GM18858 (cell line): Measurements from ENCODE around the gene EIF4E1B.

ENCODE experiments used
- ATAC-seq: cut with Tn5 transposase; IDR thresholded peaks from one replicate; pipeline ENCODE4 v1.9.1; 2021; ENCODE audit not compliant: unreplicated experiment

The EIF4E1B gene

DNA sequence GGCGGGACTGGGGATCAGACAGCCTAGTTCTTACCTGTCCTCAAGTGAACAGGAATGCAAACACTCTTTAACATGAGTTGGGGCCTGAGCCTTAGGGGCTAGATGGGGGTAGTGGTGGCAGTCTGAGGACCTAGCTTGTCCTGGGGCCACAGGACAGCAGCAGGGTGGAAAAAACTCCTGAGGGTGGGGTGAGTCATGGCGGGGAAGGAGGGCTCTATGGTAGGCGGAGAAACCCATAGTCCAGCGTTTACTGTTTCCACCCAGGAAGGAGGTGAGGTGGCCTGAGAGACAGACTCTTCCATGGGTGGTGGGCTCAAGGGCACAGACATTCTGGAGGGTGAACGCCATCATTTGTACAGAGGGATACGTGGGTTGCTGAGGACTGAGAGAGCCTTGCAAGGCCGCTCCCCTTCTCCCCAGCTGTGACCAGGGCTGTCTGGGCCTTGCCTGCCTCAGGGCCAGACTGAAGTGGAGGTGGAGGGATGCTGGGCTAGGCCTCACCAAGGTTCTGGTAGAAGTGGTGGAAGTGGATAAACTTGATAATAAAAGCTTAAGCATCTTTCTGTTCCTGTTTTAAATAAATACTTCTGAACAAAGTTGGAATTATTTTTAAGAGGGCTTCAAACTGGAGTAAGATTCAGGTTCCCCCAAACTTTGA, 15.7 kb downstream of the EIF4E1B start:
- no peak for ATAC-seq

DNA sequence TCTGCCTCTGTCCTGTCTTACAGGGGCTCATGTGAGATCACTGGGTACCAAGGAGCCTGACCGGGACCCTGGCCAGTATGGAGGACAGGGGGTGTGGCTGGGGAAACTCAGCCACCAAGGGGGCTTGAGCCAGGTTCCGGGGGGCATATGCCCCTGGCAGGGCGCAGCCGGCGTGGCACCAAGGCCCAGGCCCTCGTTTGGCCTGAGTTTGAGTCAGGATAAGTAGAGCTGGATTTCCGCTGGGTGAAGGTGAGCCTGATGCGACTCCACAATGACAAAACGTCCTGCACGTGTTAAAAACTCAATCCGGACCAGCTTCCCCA, 16.2 kb downstream of the EIF4E1B start:
- no peak for ATAC-seq

DNA sequence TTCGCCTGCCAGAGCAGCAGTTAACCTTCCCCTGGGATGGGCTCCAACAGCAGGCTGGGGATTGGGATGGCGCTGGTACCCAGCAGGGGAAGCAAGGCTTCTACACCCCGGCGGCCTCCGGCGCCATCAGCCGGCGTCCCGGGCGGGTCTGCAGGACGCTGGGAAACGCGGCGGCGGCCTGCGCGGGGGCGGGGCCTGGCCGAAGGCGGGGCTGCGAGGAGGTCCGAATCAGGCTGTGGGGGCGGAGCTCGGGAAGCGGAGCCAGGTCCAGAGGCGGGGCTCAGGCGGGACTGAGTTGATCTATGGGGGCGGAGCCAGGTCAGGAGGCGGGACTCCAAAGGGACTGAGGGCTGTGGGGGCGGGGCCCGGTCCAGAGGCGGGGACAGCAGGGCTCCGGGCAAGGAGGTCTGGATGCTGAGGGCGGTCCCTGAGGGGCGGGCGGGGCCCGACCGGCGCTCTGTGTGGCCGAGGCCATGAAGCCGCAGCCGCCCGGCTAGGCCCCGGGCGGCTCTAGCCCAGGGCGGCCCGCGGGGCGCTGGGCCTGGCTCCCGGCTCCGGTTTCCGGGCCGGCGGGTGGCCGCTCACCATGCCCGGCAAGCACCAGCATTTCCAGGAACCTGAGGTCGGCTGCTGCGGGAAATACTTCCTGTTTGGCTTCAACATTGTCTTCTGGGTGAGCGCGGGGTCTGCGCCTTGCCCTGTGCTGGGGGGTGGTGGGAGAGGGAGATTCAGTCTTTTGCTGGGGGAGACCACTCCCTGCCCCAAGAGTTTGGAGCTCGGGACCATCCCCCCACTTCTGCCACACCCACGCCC, 16.8 kb downstream of the EIF4E1B start, which contains the start of gene TSPAN17:
Gene TSPAN17, plus strand, starts transcription at position 455 of the 813 bp plus-strand sequence. Its CDS starts 132 bp downstream, at position 587.
- peak; percentile 78 for ATAC-seq

DNA sequence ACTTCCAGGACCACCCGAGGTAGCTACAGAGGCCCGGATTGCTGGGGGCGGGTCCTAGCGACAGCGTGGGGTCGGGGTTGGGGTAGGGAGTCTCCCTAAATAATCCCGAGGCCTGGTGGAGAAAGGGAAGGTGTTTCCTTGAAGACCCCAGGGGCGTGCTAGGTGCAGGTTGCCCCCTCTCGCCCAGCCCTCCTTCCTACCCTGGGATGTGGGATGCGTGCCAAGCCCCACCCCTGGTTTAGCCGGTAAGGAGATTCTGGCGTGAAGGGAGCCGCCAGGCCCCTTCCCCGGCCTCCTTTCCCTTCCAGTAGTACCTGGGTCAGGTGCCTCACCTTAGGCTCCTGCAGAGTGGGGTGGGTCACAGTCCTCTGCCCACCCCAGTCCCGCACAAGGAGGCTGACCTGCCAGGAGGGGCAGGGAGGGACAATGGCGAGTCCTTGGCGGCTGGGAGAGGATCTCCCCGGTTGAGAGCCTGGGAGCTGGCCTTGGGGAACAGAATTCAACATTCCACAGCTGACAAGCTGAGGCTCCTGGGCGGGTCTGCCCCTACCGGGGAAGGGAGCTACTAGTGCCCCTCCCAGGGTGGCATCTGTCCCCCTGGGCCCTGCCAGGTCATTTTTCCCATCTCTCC, 17.5 kb downstream of the EIF4E1B start:
- ATAC-seq = no peak

DNA sequence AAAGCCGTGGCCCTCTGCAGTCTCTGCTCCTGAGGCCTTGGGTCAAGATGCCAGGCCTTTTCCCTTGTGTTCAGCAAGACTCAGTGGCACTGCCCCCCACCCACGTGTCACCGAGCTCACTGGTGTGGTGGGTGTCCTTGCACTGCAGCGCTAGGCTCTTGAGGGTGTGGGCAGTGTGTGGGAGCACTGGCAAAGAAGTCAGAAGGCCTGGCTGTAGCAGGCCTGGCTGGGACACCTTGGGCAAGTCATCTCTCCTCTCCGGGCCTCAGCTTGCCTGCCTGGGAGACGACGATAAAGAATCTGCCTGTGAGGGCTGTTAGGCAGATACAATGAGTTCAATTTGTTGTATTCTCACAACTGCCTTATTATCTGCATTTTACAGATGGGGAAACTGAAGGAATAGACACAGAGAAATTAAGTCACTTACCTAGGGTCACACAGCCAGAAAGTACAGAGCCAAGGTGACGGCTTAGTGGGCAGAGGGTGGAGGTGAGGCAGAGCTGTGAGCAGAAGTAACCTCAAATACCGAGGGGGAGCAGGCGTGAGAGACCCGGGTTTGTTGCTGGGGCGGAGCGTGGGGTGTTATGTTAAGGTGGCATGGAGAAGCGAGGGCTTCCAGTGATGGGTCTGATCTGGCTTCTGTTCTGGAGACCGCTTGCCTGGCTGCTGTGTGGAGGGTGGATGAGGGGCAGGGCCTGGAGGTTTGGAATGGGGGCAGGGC, 18.2 kb downstream of the EIF4E1B start:
- ATAC-seq = no peak

DNA sequence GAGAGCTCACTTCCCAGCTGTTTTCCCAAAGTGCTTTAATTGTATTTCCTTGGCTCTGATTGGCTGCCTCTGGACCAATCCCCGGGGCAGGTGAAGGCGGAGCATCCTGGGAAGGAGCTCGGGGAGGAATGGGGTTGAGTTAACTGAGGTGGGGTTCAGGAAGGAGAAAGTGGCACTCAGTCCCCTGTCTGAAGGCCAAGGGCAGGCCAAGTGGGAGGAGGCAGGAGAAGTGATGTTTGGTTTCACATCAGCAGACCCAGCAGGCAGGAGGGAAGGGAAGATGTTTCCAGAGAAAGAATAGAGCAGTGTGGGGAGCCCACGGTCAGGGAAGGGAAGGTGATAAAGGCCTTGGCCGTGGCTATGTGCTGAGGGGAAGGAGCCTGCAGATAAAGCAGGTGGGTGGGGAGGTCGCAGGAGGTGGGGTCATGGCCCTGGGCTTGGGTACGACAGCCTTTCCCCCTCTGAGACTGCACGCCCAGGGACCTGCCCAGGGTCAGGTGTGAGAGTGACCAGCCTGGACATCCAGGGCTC, 19.9 kb downstream of the EIF4E1B start:
- no peak for ATAC-seq

DNA sequence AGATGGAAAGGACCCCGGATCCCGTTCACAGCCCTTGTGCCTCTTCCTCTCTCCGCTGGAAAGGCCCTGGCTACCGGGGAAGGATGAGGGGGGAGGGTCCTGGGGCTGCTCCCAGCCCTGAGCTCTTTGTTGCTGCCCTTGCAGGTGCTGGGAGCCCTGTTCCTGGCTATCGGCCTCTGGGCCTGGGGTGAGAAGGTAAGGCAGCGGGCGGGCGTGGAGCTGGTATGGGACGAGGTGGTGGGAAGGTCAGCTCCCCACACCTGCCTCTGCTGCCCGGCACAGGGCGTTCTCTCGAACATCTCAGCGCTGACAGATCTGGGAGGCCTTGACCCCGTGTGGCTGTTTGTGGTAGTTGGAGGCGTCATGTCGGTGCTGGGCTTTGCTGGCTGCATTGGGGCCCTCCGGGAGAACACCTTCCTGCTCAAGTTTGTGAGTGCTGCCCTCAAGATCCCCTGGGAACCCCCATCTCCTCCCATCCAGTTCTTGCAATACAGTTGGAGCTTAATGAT, 21.1 kb downstream of the EIF4E1B start:
- no peak for ATAC-seq

DNA sequence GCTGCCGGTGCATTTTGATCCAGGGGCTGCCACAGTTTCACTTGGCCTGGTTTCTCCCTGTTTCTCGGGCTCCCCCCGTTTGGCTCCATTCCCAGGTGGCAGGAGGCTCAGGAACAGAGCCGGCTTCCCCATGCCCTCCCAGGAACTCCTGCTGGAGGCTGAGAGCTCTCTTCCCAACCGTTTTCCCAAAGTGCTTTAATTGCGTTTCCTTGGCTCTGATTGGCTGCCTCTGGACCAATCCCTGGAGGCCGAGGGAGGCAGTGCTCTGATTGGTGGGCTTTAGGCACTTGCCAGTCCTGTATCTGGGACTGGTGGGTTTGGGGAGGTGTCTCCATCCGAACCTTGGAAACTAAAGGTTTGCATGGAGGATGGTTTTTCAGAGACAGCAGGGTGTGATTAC, 21.7 kb downstream of the EIF4E1B start:
- ATAC-seq = no peak

DNA sequence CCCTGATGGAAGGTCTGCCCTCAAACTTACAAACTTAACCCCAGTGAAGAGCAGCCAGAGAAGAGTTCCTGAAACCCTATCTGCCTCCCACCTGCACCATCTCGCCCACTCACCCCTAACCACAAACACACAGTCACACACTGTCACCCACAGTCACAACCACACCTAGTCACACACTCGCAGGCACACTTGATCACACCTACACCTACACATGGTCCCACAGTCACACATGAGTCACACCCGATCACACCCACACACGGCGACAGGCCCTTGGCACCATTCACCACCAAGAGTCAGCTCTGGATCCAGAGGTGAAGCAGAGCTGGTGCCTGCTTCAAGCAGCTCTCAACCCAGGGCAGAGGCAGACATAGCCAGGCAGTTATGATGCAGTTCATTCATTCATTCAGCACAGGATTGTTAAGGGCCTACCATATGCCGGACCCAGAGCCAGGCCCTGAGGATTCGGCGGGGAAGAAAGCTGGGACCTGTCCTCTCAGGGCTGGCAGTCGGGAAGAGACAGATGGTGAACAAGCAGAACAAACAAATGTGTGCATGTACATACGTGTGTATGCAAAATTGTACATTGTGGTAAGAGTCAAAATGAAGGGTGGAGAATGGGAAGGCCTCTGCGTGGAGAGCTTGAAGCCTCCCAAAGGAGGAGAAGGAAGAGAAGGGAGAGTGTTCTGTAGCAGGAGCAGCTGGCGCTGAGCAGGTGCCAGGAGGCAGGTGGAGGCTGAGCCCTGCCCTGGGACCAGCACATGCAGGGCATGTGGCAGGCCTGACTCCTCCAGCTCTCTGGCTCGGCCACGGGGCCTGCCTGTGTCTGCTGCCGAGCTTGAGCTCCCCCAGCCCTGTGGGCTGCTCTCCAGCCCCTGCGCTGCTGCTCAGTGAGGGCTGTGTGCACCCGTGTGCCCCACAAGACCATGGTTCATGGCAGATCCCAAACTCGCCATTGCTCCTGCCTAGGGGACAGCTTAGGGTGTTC, 23.2 kb downstream of the EIF4E1B start:
- ATAC-seq = no peak

DNA sequence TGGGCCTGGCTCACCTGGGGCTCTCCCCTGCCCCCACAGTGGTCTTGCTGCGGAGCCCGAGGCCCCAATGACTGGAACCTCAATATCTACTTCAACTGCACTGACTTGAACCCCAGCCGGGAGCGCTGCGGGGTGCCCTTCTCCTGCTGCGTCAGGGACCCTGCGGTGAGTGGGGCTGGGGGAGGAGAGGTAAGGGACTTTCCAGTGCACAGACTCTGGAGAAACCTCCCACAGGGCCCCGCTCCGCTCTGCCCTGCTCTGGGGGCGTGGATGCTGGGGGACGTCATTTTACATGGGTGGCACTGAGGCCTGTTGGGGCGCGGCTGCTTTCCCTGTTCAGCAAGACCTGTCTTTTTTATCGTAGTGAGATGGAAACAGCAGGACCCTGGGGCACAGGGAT, 24.4 kb downstream of the EIF4E1B start:
- ATAC-seq = no peak

DNA sequence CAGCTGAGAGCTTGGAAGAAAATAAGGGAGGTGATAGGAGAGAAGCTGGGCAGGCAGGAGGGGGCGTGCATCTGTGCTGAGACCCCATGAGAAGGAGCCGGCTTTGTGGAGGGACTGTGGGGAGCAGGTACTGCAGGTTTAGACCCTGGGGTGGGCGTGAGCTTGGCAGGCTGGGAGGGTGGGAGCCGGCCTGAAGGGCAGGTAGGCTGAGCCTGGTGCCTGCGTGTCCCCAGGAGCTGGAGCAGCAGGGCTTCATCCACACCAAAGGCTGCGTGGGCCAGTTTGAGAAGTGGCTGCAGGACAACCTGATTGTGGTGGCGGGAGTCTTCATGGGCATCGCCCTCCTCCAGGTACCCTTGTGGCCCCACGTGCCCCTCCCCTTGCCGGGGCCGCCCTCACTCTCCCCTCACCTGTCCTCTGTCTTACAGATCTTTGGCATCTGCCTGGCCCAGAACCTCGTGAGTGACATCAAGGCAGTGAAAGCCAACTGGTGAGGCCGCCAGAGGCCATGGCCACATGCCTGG, 26.1 kb downstream of the EIF4E1B start:
- ATAC-seq = no peak

DNA sequence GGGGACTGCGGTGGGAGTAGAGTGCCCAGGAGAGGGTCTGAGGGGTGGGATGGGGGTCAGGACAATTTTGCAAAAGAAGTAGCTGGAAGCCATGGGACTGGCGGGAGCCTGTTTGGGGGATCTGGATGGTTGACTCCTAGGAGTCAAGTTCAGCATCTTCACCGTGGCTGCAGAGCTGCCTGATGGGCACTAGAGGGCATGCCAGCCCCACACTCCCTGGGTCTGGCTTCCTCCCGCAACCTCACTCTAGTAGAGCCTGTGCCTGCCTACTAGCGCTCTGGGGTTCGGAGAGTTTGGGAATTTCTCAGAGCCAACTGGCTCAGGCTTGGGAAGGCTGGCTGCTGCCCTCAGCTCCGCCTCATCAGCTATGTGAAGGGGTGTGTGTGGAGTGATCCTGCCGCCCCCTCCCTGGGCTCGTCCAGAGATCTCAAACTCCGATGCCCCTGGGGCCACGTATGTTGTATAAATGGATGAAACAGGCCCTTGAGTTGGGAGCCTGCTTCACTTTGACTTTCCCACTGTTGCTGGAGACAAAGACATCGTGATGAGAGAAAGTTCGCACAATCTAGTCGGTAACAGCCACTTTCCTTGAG, 27.6 kb downstream of the EIF4E1B start:
- ATAC-seq = no peak

DNA sequence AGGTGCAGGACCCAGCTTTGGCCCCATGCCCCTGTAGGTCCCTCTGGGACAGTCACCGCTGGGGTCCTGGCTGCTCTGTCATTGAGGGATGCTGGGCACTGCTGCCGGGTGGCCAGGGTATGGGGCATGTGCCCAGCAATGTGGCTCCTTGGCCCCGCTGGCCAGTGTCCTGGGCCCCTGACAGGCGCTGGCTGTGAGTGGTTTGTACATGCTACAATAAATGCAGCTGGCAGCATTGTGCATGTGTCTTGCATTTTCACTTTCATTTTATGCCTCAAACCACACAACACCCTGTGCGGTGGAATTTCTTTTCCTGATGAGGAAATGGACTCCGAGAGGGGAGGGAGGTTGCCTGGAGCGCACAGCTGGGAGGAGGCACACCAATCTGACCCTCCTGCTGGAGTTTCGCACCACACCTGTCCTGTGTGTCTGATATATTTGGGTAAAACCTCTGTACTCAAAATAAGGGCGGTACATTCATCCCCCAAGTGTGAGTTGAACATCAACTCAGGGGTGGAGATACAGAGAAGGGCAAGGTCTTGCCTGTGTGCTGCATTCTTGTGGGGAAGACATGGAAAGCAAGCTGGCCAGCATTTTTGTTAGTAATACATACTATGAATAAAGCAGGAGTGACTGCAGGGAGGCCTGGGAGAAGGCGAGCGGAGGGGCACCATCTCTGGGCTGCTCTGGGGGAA, 28.5 kb downstream of the EIF4E1B start:
- no peak for ATAC-seq

DNA sequence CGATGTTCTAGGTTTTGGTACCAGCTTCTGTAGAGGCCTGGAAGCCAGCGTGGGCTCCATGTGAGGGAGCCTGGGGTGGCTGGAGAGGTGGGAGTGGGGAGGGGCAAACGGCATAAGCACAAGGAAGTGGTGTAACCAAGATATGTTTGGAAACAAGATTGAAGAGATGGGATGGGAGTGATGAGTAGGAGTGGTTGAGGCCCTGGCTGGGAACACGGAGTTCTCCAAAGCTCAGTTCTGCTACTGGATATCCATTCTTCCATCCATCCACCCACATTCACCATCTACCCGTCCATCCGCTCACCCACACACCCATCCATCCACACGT, 29.0 kb downstream of the EIF4E1B start:
- ATAC-seq = no peak

DNA sequence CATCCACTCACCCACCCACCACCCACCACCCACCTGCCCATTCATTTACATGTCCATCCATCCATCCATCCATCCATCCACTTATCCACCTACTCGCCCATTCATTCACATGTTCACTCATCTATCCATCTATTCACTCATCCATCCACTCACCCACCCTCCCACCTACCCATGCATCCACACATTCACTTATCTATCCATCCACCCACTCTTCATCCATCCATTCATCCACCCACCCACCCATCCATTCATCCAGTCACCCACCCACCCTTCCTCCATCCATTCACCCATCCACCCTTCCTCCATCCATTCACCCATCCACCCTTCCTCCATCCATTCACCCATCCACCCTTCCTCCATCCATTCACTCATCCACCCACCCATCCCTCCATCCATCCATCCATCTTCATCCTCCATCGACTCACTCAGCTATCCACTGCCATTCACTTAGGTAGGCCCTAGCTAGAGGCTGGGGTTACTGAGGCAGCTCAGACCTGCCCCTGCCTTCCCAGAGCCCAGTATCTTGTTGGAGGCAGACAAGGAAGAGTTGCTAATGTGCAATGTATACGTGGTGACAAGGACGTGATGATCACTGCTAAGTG, 29.5 kb downstream of the EIF4E1B start:
- ATAC-seq = no peak

DNA sequence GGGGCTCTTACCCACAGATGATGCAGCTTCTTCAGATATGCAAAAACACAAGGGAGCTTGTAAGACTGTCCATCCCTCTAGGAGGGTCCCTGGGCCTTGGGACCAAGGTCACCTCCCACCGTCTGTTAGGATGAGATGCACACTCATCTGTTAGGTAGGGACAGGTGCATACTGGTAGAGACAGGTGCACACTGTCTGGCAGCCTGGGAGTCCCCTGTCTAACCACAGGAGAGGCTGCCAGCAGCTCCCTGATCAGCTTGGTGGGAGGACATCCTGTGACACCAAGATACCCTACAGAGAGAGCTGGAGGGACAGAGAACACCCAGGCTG, 30.0 kb downstream of the EIF4E1B start:
- ATAC-seq = no peak

DNA sequence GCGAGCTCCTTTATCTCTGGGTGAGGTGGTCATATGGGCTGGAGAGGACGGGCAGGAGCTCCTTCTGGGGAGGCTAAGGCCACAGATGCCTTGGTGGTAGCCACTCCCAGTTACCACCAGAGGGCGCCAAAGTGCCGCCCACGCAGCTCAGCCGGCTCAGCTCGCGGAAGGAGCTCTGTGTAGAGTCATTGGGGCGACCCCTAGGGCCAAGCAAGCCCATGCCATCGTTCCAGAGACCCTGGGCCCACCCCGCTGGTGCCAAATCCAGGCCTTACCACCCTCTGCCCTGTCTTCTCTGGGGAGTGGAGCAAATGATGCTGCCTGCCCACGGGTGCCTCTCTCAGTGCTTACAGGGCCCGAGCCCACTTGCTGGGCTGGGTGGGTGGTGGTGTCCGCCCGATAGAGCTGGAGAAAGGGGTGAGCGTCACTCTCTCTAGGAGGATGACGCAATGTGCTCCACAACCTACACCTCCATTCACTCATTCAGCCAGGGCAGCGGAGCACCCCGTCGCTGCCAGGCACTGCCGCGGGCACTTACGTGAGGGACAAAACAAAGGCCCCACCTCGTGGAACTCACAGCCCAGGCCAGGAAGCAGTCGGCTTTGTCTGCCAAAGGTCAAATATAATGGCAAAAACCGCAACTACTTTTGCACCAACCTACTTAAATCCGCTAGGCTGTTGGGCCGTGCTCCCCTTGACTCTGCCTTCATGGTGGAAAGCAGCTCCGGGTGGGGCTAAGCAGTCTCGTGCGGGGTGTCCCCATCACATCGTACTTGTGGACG, 30.6 kb downstream of the EIF4E1B start:
- ATAC-seq = no peak

DNA sequence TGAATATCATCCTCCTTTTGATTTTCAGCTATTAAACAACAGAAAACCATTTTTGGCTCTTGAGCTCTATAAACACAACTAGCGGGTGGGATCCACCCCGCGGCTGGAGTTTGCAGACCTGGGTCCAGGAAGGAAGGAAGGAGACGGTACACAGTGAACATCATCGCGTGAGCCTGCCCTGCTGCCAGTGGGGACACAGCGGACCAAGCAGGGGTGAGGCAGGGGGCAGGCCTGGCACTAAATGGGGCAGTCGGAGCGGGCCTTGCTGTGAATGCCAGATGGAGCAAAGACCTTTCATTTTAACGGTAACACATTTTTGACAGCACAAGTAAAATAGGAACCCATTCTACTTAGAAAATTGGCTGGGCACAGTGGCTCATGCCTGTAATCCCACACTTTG, 31.2 kb downstream of the EIF4E1B start:
- ATAC-seq = no peak
